SU-DHL-6 (cell line): ENCODE results near the gene EAF2.

Experiments used
- CTCF ChIP-seq: fragments of 200-600 bp; sonication (generic); IDR thresholded peaks from one replicate; pipeline ENCODE4 v1.5.1; 2017; ENCODE audit warnings: antibody characterized with exemption, mild to moderate bottlenecking, low read length, moderate library complexity; ENCODE audit not compliant: insufficient read depth, poor library complexity, severe bottlenecking
- EZH2phosphoT487 ChIP-seq: fragments of 200-600 bp; sonication (generic), shearing (Covaris generic); conservative IDR thresholded peaks from 2 replicates; pipeline ENCODE4 v1.6.1; 2018; ENCODE audit warnings: mild to moderate bottlenecking, antibody characterized with exemption, low read length, moderate library complexity, mixed read lengths

- no peak for TF ChIP-seq CTCF
- no peak for TF ChIP-seq EZH2phosphoT487
Measured at GRCh38 chr3:121871430-121871829, 36.4 kb downstream of the EAF2 start.
